GM18951 (cell line): ENCODE results near the gene ACTN2.

Experiments
- POLR2A ChIP-seq: IDR thresholded peaks from 4 replicates; pipeline ENCODE4 v1.6.1; 2011; ENCODE audit warnings: mild to moderate bottlenecking; ENCODE audit not compliant: insufficient read length, insufficient read depth; ENCODE audit errors: extremely low read depth
- in situ Hi-C: fragments of 300-500 bp; cut with MboI; formaldehyde crosslinking; loops from one replicate; pipeline ENCODE4 v1.12.0; 2022; ENCODE audit warnings: low sequenced_read_pairs, mixed read lengths, inconsistent platforms; ENCODE audit not compliant: unreplicated experiment

Gene ACTN2

DNA sequence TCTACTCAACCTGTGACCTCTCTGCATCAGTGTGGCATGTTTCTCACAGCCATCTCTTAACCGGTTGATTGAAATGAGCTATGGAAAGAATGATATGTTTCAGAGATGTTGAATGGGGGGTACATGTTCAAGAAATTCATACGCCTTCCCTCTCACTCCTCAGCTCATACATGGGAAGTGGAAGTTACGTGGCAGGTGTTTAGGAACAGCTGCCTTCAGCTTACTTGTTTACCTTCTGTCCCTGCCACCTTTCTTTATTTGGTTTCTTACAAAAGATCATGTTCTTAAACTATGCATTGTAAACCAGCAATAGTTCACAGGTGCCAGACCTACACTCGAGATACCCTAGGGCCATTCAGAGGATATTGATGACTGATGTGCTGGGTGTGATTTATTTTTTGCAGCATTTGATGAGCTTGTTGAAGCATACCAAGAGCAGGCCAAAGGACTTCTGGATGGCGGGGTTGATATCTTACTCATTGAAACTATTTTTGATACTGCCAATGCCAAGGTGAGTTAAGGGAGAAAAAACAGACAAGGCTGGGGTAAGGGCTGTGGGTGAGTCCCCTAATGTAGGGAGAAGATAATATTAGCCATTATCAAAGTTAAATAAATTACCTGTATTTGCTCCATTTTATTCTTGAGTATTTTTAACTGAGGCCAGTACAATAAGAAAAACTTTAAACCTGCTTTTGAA lies 126.2 kb downstream of the ACTN2 start:
- no peak for TF ChIP-seq POLR2A
- in situ Hi-C loops: no loop called here
